ENCODE measurements around the gene SLC6A3. TPM values are rescaled to one million over a fixed set of nuclear protein-coding genes. Genes with fewer than 3 reads are reported as not detected.

The SLC6A3 gene
- total and polyA plus RNA-seq, 2 donors (not counting 3 experiments of a cell fraction or from before 2014, with no cell fraction given) = not detected

DNA sequence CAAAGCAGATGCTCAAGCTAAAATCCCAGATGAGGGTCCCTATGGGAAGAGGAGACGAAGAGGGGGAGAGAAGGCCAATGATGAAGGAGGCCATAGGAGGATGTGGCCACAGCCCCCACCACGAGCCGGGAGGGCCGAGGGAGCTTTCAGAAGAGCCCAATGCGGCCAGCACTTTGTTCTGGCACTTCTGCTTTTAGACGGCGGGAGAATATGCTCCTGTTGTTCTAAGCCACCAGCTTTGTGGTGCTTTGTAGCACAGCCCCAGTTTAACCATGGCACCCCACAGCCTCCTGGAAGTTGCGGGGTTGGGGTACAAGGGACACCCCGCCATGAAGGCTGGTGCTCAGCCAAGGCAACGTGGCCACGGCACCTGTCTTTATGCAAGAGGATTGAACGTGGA is 45.1 kb upstream of the SLC6A3 start:
- DNase-seq (ENCODE audit: low read depth, low spot score) = no peak
- Histone ChIP-seq H3K9me1 (replicated peaks; ENCODE audit: control insufficient read depth, extremely low read depth, insufficient read depth, low read length) (no peaks in the 10 kb centered on the region), H3K36me3 (ENCODE audit: control insufficient read depth in 2 of 2, extremely low read depth in 1 of 2, insufficient read depth in 2 of 2, low read length in 2 of 2) (peaks cover 9 to 45% of the 10 kb centered on the region in 2 experiments), H2AFZ (ENCODE audit: low read depth, low read length) (no peak overlapping the region), H3K9me3 (replicated peaks; ENCODE audit: control insufficient read depth, insufficient read depth, low read length) (no peaks in the 10 kb centered on the region), H3K27ac (ENCODE audit: insufficient read depth, low read depth, low read length) (no peak overlapping the region), H3K27me3 (ENCODE audit: control insufficient read depth in 2 of 2, insufficient read depth in 2 of 2, low read length in 2 of 2) (no peaks in the 10 kb centered on the region), H3K4me1 (ENCODE audit: control insufficient read depth, extremely low read depth, insufficient read depth, low read length) (no peaks in the 10 kb centered on the region), H3K4me3 (replicated peaks in 1 of 3; ENCODE audit: insufficient read depth in 1 of 3, low read depth in 1 of 3, low read length in 3 of 3) (no peak overlapping the region), H3K4me2 (ENCODE audit: insufficient read depth, low read length) (no peak overlapping the region), H3K79me2 (ENCODE audit: control insufficient read depth, insufficient read depth, low read length) (no peaks in the 10 kb centered on the region), H3K9ac (replicated peaks; ENCODE audit: extremely low read depth, insufficient read depth, low read length) (no peak overlapping the region), H4K20me1 (replicated peaks; ENCODE audit: control insufficient read depth, extremely low read depth, insufficient read depth, low read length) (no peaks in the 10 kb centered on the region)
- no peak for FAIRE-seq
- ChIA-PET CTCF (interaction anchor here (1.1 kb wide), 1 partner anchor 10 kb away, joined by 4 read pairs; no protein-coding TSS in a partner anchor), POLR2A (no interaction called here)
- dilution Hi-C loops (cut with MboI; ENCODE audit: extremely low pct_ligation_motif_present, low sequenced_read_pairs) = no loop called here
- no TSS peak for BruUV-seq (replicated peaks)
- no peak for TF ChIP-seq GATA2 (IDR thresholded peaks at IDR 0.05; ENCODE audit: insufficient read depth, insufficient read length, low read depth, low read length)
- TF ChIP-seq, protein P1, sequence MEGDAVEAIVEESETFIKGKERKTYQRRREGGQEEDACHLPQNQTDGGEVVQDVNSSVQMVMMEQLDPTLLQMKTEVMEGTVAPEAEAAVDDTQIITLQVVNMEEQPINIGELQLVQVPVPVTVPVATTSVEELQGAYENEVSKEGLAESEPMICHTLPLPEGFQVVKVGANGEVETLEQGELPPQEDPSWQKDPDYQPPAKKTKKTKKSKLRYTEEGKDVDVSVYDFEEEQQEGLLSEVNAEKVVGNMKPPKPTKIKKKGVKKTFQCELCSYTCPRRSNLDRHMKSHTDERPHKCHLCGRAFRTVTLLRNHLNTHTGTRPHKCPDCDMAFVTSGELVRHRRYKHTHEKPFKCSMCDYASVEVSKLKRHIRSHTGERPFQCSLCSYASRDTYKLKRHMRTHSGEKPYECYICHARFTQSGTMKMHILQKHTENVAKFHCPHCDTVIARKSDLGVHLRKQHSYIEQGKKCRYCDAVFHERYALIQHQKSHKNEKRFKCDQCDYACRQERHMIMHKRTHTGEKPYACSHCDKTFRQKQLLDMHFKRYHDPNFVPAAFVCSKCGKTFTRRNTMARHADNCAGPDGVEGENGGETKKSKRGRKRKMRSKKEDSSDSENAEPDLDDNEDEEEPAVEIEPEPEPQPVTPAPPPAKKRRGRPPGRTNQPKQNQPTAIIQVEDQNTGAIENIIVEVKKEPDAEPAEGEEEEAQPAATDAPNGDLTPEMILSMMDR (IDR thresholded peaks at IDR 0.05; ENCODE audit: extremely low read depth in 1 of 2, insufficient read depth in 1 of 2, low read depth in 1 of 2, low read length in 2 of 2) = no peak
- TF ChIP-seq MYC (IDR thresholded peaks at IDR 0.05; ENCODE audit: low read depth, low read length) = no peak
- intact Hi-C loops (cut with micrococcal nuclease) = no loop called here

DNA sequence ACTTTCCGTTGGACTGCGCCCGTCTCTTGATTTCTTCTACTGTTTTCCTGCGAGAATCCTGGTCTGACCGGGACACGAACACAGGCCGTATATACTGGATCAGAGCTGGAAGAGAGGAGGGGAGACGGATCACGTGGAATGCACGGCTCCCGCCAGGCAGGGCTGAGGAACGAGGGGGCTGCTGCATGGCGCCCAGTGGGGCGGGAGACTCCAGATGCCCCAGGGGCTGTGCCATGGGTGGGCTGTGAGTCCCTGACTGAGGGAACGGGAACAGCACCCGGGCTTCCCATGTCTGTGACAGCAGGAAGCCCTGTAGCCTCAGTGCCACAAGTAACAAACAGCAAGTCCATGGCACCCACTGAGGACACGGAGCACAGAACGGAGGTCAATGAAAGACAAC is 44.5 kb upstream of the SLC6A3 start:
- no peaks in the 10 kb centered on the region for H3K27me3 ChIP-seq (ENCODE audit: control insufficient read depth in 2 of 2, insufficient read depth in 2 of 2, low read length in 2 of 2)
- no peak overlapping the region for H3K9ac ChIP-seq (replicated peaks; ENCODE audit: extremely low read depth, insufficient read depth, low read length)
- no peak for TF ChIP-seq POLR2A (IDR thresholded peaks at IDR 0.05; ENCODE audit: low read depth, low read length)
- TF ChIP-seq POLR2AphosphoS5 (IDR thresholded peaks at IDR 0.05; ENCODE audit: insufficient read depth, low read depth, low read length) = no peak
- TF ChIP-seq MYC (IDR thresholded peaks at IDR 0.05; ENCODE audit: low read depth, low read length) = no peak
- no peak for TF ChIP-seq GATA2 (IDR thresholded peaks at IDR 0.05; ENCODE audit: insufficient read depth, insufficient read length, low read depth, low read length)
- no peak for TF ChIP-seq JUN (IDR thresholded peaks at IDR 0.05; ENCODE audit: borderline replicate concordance, insufficient read depth, insufficient read length, low read depth)
- TF ChIP-seq, protein P1 (IDR thresholded peaks at IDR 0.05; ENCODE audit: extremely low read depth in 1 of 2, insufficient read depth in 1 of 2, low read depth in 1 of 2, low read length in 2 of 2) = no peak
- H3K79me2 ChIP-seq (ENCODE audit: control insufficient read depth, insufficient read depth, low read length) = no peaks in the 10 kb centered on the region
- ChIA-PET POLR2A (no interaction called here), CTCF (interaction anchor here (1.1 kb wide), 1 partner anchor 9 kb away, joined by 4 read pairs; no protein-coding TSS in a partner anchor)
- DNase-seq (ENCODE audit: low read depth, low spot score) (no peak), FAIRE-seq (no peak)
- H3K4me3 ChIP-seq (replicated peaks in 1 of 3; ENCODE audit: insufficient read depth in 1 of 3, low read depth in 1 of 3, low read length in 3 of 3) = no peak overlapping the region
- H3K36me3 ChIP-seq (ENCODE audit: control insufficient read depth in 2 of 2, extremely low read depth in 1 of 2, insufficient read depth in 2 of 2, low read length in 2 of 2) = peaks cover 9 to 43% of the 10 kb centered on the region in 2 experiments
- no peaks in the 10 kb centered on the region for H3K4me1 ChIP-seq (ENCODE audit: control insufficient read depth, extremely low read depth, insufficient read depth, low read length)
- dilution Hi-C loops (cut with MboI; ENCODE audit: extremely low pct_ligation_motif_present, low sequenced_read_pairs) = no loop called here
- no TSS peak for BruUV-seq (replicated peaks)
- H3K4me2 ChIP-seq (ENCODE audit: insufficient read depth, low read length) = no peak overlapping the region
- H3K9me3 ChIP-seq (replicated peaks; ENCODE audit: control insufficient read depth, insufficient read depth, low read length) = no peaks in the 10 kb centered on the region
- no peaks in the 10 kb centered on the region for H4K20me1 ChIP-seq (replicated peaks; ENCODE audit: control insufficient read depth, extremely low read depth, insufficient read depth, low read length)
- intact Hi-C loops (cut with micrococcal nuclease) = no loop called here
- no peak overlapping the region for H3K27ac ChIP-seq (ENCODE audit: insufficient read depth, low read depth, low read length)
- no peaks in the 10 kb centered on the region for H3K9me1 ChIP-seq (replicated peaks; ENCODE audit: control insufficient read depth, extremely low read depth, insufficient read depth, low read length)
- H2AFZ ChIP-seq (ENCODE audit: low read depth, low read length) = no peak overlapping the region
